Liver (tissue), 9 donors: Measurements from ENCODE around the gene C12orf75. TPM values are rescaled to one million over a fixed set of nuclear protein-coding genes. Genes with fewer than 3 reads are reported as not detected.

Source experiments
- DNase-seq: peaks from one replicate; pipeline ENCODE4 v3.0.0-alpha.2; 2017; ENCODE audit warnings: low spot score
- H3K27ac ChIP-seq, 2 donors: one replicate each; pipeline ENCODE4 v1.7.0; 2013; ENCODE audit warnings: inconsistent platforms in 2 of 2, low read length in 2 of 2, control low read depth in 1 of 2, low read depth in 1 of 2, mild to moderate bottlenecking in 1 of 2
- H3K27me3 ChIP-seq, 4 donors: one replicate each; pipeline versions ENCODE4 v1.6.1 to v1.7.0; 2013; ENCODE audit warnings: low read length in 3 of 4, inconsistent platforms in 1 of 4, mild to moderate bottlenecking in 1 of 4, moderate library complexity in 1 of 4; ENCODE audit not compliant: control insufficient read depth in 4 of 4, insufficient read depth in 4 of 4
- H3K36me3 ChIP-seq, 4 donors: one replicate each; pipeline versions ENCODE4 v1.6.1 to v1.7.0; 2013; ENCODE audit warnings: low read length in 3 of 4, mild to moderate bottlenecking in 3 of 4, low read depth in 1 of 4, moderate library complexity in 1 of 4; ENCODE audit not compliant: control insufficient read depth in 4 of 4, insufficient read depth in 3 of 4
- H3K4me1 ChIP-seq, 4 donors: one replicate each; pipeline versions ENCODE4 v1.6.1 to v1.7.0; 2013; ENCODE audit warnings: low read length in 3 of 4, mild to moderate bottlenecking in 3 of 4, moderate library complexity in 1 of 4; ENCODE audit not compliant: control insufficient read depth in 4 of 4, insufficient read depth in 4 of 4
- H3K4me3 ChIP-seq, 3 donors: one replicate each; pipeline versions ENCODE4 v1.6.1 to v1.7.0; 2013; ENCODE audit warnings: low read length in 3 of 3, control low read depth in 1 of 3, low read depth in 1 of 3, mild to moderate bottlenecking in 1 of 3
- H3K9ac ChIP-seq, 2 donors: one replicate each; pipeline ENCODE4 v1.7.0; 2013; ENCODE audit warnings: low read length in 2 of 2, mild to moderate bottlenecking in 2 of 2, moderate library complexity in 2 of 2, control low read depth in 1 of 2, low read depth in 1 of 2
- H3K9me3 ChIP-seq, 4 donors: one replicate each; pipeline versions ENCODE4 v1.6.1 to v1.7.0; 2013; ENCODE audit warnings: low read length in 3 of 4; ENCODE audit not compliant: control insufficient read depth in 4 of 4
- EGR1 ChIP-seq, 2 donors: IDR thresholded peaks; 2 replicates each; pipeline ENCODE4 v1.6.1; 2016 to 2018; ENCODE audit warnings: antibody characterized with exemption in 2 of 2, low read depth in 2 of 2
- FOXA1 ChIP-seq: IDR thresholded peaks from 2 replicates; pipeline ENCODE4 v1.6.1; 2016; ENCODE audit warnings: antibody characterized with exemption
- FOXA2 ChIP-seq: IDR thresholded peaks from 2 replicates; pipeline ENCODE4 v1.6.1; 2016; ENCODE audit warnings: antibody characterized with exemption
- GABPA ChIP-seq, 2 donors: IDR thresholded peaks in 1 of 2; conservative IDR thresholded peaks in 1 of 2; 2 replicates each; pipeline ENCODE4 v1.6.1; 2016; ENCODE audit warnings: antibody characterized with exemption in 2 of 2, mild to moderate bottlenecking in 1 of 2, moderate library complexity in 1 of 2
- JUND ChIP-seq, 2 donors: IDR thresholded peaks; 2 replicates each; pipeline ENCODE4 v1.6.1; 2016; ENCODE audit warnings: antibody characterized with exemption in 2 of 2
- RAD21 ChIP-seq, 2 donors: IDR thresholded peaks; 2 replicates each; pipeline ENCODE4 v1.6.1; 2016; ENCODE audit warnings: antibody characterized with exemption in 2 of 2, mild to moderate bottlenecking in 2 of 2
- RXRA ChIP-seq, 2 donors: IDR thresholded peaks; 2 replicates each; pipeline ENCODE4 v1.6.1; 2017 to 2018; ENCODE audit warnings: antibody characterized with exemption in 2 of 2, mild to moderate bottlenecking in 1 of 2
- SP1 ChIP-seq: IDR thresholded peaks from 2 replicates; pipeline ENCODE4 v1.6.1; 2018; ENCODE audit warnings: antibody characterized with exemption, mild to moderate bottlenecking
- TAF1 ChIP-seq: conservative IDR thresholded peaks from 2 replicates; pipeline ENCODE4 v1.6.1; 2016; ENCODE audit warnings: antibody characterized with exemption, mild to moderate bottlenecking
- WGBS: extraction: QIAGEN DNeasy Blood & Tissue Kit; methylation state at CpG from one replicate; pipeline ENCODE4 v1.1.7; 2013; 5-methylcytosine and 5-hydroxymethylcytosine counted together
- polyA plus RNA-seq, 2 donors: library from polyadenylated mRNA; stranded (reverse) in 1 of 2; unstranded in 1 of 2; fragments of 200-250 nt in 1 of 2; fragments of >200 nt in 1 of 2; fragmentation: Nextera tagmentation in 1 of 2; extraction: Ambion mirVana in 1 of 2; gene quantifications; one replicate each; pipeline versions ENCODE4 v1.2.1 to v1.2.3, GENCODE V29; 2013 to 2015
- total RNA-seq, 2 donors: library from RNA; depleted of rRNA; stranded (reverse); fragments of >200 nt; gene quantifications; one replicate each; pipeline ENCODE4 v1.2.3, GENCODE V29; 2014
- TF ChIP-seq, protein P1 (sequence below): IDR thresholded peaks from 2 replicates; pipeline ENCODE4 v1.6.1; 2016; ENCODE audit warnings: antibody characterized with exemption
- TF ChIP-seq, protein P2 (sequence below): IDR thresholded peaks from 2 replicates; pipeline ENCODE4 v1.6.1; 2016; ENCODE audit warnings: antibody characterized with exemption, mild to moderate bottlenecking
- TF ChIP-seq, protein P3 (sequence below): IDR thresholded peaks from 2 replicates; pipeline ENCODE4 v1.6.1; 2016; ENCODE audit warnings: antibody characterized with exemption
- TF ChIP-seq, protein P4 (sequence below): IDR thresholded peaks from 2 replicates; pipeline ENCODE4 v1.6.1; 2016; ENCODE audit warnings: antibody characterized with exemption
- donor health status: healthy.
- donor health status: healthy.
- donor health status: healthy.
- donor health status: healthy.
- donor health status: healthy.

The C12orf75 gene
- total and polyA plus RNA-seq, 4 donors, result 1.2 to 3.9 (median 2.8) TPM

DNA sequence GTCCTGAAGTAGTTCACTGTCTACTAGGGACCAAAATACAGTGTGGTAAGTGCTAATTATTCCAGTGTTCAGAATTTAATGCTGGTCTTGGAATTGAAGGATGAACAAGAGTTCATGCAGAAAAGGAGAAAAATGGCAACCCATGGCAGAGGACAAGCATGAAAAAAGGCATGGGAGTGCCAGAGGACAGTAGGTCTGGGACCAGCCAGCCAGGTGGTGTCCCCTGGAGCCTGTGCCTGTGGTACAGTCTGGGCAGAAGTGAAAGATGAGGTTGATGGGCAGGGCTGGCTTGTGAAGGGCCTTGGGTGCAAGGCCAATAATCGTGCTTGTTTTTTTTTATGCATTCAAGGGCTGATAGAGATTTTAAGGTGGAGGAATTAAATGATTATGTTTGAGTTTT lies 21.0 kb downstream of the C12orf75 start:
- H3K9ac ChIP-seq, result no peak overlapping the region
- WGBS, result 89% methylated on average over 1 of the region's 1 CpG
- no peaks in the 10 kb centered on the region for H3K36me3 ChIP-seq
- no peak for TF ChIP-seq JUND (IDR thresholded peaks at IDR 0.05)
- peaks cover 0 to 10% (median 4%) of the 10 kb centered on the region in 4 donors for H3K4me1 ChIP-seq
- DNase-seq, result no peak
- H3K27me3 ChIP-seq, result no peaks in the 10 kb centered on the region
- no peak overlapping the region for H3K4me3 ChIP-seq
- no peak overlapping the region for H3K27ac ChIP-seq
- no peaks in the 10 kb centered on the region for H3K9me3 ChIP-seq

DNA sequence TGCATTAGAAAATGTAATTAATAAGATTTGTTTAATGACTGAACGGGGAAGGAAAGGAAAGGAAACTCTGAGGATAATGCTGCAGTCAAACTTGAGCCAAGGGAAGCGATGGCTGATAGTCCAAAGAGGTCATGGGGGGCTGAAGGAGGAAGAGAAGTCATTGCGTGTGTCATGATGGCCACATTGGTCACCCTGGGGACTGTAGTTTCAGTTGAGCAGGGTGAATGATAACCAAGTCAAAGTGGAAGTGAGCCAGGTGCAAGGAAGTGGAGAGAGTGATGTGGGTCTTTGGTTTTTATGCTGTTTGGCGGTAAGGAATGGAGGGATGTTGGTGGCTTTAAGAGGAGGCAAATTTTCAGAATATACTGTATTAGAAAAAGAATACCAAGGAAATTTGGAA lies 21.6 kb downstream of the C12orf75 start:
- H3K9me3 ChIP-seq, result no peaks in the 10 kb centered on the region
- H3K9ac ChIP-seq, result no peak overlapping the region
- no peak overlapping the region for H3K27ac ChIP-seq
- peaks cover 0 to 10% (median 4%) of the 10 kb centered on the region in 4 donors for H3K4me1 ChIP-seq
- TF ChIP-seq RAD21 (IDR thresholded peaks at IDR 0.05) (no peak), JUND (IDR thresholded peaks at IDR 0.05) (no peak), TAF1 (no peak), SP1 (no peak), FOXA1 (no peak), GABPA (IDR thresholded peaks at IDR 0.05 in 1 of 2, conservative IDR thresholded peaks at IDR 0.05 in 1 of 2) (no peak), FOXA2 (no peak), RXRA (IDR thresholded peaks at IDR 0.05) (no peak), EGR1 (IDR thresholded peaks at IDR 0.05; ENCODE audit: low read depth in 2 of 2) (no peak)
- TF ChIP-seq, protein P1, sequence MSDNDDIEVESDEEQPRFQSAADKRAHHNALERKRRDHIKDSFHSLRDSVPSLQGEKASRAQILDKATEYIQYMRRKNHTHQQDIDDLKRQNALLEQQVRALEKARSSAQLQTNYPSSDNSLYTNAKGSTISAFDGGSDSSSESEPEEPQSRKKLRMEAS, result no peak
- TF ChIP-seq, protein P2, sequence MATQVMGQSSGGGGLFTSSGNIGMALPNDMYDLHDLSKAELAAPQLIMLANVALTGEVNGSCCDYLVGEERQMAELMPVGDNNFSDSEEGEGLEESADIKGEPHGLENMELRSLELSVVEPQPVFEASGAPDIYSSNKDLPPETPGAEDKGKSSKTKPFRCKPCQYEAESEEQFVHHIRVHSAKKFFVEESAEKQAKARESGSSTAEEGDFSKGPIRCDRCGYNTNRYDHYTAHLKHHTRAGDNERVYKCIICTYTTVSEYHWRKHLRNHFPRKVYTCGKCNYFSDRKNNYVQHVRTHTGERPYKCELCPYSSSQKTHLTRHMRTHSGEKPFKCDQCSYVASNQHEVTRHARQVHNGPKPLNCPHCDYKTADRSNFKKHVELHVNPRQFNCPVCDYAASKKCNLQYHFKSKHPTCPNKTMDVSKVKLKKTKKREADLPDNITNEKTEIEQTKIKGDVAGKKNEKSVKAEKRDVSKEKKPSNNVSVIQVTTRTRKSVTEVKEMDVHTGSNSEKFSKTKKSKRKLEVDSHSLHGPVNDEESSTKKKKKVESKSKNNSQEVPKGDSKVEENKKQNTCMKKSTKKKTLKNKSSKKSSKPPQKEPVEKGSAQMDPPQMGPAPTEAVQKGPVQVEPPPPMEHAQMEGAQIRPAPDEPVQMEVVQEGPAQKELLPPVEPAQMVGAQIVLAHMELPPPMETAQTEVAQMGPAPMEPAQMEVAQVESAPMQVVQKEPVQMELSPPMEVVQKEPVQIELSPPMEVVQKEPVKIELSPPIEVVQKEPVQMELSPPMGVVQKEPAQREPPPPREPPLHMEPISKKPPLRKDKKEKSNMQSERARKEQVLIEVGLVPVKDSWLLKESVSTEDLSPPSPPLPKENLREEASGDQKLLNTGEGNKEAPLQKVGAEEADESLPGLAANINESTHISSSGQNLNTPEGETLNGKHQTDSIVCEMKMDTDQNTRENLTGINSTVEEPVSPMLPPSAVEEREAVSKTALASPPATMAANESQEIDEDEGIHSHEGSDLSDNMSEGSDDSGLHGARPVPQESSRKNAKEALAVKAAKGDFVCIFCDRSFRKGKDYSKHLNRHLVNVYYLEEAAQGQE, result no peak
- TF ChIP-seq, protein P3, sequence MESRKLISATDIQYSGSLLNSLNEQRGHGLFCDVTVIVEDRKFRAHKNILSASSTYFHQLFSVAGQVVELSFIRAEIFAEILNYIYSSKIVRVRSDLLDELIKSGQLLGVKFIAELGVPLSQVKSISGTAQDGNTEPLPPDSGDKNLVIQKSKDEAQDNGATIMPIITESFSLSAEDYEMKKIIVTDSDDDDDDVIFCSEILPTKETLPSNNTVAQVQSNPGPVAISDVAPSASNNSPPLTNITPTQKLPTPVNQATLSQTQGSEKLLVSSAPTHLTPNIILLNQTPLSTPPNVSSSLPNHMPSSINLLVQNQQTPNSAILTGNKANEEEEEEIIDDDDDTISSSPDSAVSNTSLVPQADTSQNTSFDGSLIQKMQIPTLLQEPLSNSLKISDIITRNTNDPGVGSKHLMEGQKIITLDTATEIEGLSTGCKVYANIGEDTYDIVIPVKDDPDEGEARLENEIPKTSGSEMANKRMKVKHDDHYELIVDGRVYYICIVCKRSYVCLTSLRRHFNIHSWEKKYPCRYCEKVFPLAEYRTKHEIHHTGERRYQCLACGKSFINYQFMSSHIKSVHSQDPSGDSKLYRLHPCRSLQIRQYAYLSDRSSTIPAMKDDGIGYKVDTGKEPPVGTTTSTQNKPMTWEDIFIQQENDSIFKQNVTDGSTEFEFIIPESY, result no peak
- TF ChIP-seq, protein P4, sequence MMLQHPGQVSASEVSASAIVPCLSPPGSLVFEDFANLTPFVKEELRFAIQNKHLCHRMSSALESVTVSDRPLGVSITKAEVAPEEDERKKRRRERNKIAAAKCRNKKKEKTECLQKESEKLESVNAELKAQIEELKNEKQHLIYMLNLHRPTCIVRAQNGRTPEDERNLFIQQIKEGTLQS, result no peak
- no peaks in the 10 kb centered on the region for H3K36me3 ChIP-seq
- WGBS, result 89% methylated on average over 4 of the region's 4 CpGs
- H3K27me3 ChIP-seq, result no peaks in the 10 kb centered on the region
- no peak for DNase-seq
- H3K4me3 ChIP-seq, result no peak overlapping the region
